ENCODE results near the gene DGLUCY. TPM values are rescaled to one million over a fixed set of nuclear protein-coding genes. Genes with fewer than 3 reads are reported as not detected.

Gene DGLUCY
- total and polyA plus RNA-seq, 11 donors: 53.7 to 234 (median 138) TPM

GRCh38 chr14:91271639-91272038 is 157.8 kb downstream of the DGLUCY start:
- ATAC-seq (no peak), DNase-seq (no peak)
- Histone ChIP-seq H3K27ac (no peak overlapping the region), H3K4me3 (no peak overlapping the region), H3K36me3 (peaks cover 0 to 43% (median 5%) of the 10 kb centered on the region in 9 donors), H3K27me3 (no peaks in the 10 kb centered on the region), H3K9me3 (no peaks in the 10 kb centered on the region), H3K4me1 (peaks cover 0 to 11% (median 6%) of the 10 kb centered on the region in 12 donors)
- 94 to 95% (median 95%) methylated on average over 9 of the region's 9 CpGs for WGBS, 4 donors
- intact Hi-C loops (cut with DNase I): no loop called here
- no peak for TF ChIP-seq POLR2A (IDR thresholded peaks at IDR 0.05)
- no peak for TF ChIP-seq CTCF (IDR thresholded peaks at IDR 0.05)

GRCh38 chr14:91272341-91273272 is 158.7 kb downstream of the DGLUCY start:
- no peak for TF ChIP-seq POLR2A (IDR thresholded peaks at IDR 0.05)
- no peak for TF ChIP-seq CTCF (IDR thresholded peaks at IDR 0.05)
- Histone ChIP-seq H3K27me3 (no peaks in the 10 kb centered on the region), H3K9me3 (no peaks in the 10 kb centered on the region), H3K4me1 (peaks cover 0 to 11% (median 6%) of the 10 kb centered on the region in 12 donors), H3K27ac (no peak overlapping the region), H3K4me3 (no peak overlapping the region), H3K36me3 (peaks cover 0 to 53% (median 12%) of the 10 kb centered on the region in 9 donors)
- DNase-seq (peak in 1 of 5 donors; percentile 48), ATAC-seq (no peak)
- intact Hi-C loops (cut with DNase I): no loop called here
- WGBS, 4 donors: 93 to 95% (median 95%) methylated on average over 18 to 43 of the region's 43 CpGs

GRCh38 chr14:91273273-91273884 is 159.5 kb downstream of the DGLUCY start:
- H3K27ac ChIP-seq: no peak overlapping the region
- WGBS, 4 donors: 95 to 96% (median 96%) methylated on average over 14 to 27 of the region's 27 CpGs

More at GRCh38 chr14:91273273-91273884, 159.5 kb downstream of the DGLUCY start:
- intact Hi-C loops (cut with DNase I): no loop called here
- no peaks in the 10 kb centered on the region for H3K9me3 ChIP-seq
- TF ChIP-seq POLR2A (IDR thresholded peaks at IDR 0.05) (no peak), CTCF (IDR thresholded peaks at IDR 0.05) (no peak)
- H3K27me3 ChIP-seq: no peaks in the 10 kb centered on the region
- no peak overlapping the region for H3K4me3 ChIP-seq
- ATAC-seq (no peak), DNase-seq (peak in 1 of 5 donors; percentile 60)
- peaks cover 0 to 61% (median 16%) of the 10 kb centered on the region in 9 donors for H3K36me3 ChIP-seq
- peaks cover 0 to 11% (median 6%) of the 10 kb centered on the region in 12 donors for H3K4me1 ChIP-seq
